Measurements from ENCODE around the gene NRP1. TPM values are rescaled to one million over a fixed set of nuclear protein-coding genes. Genes with fewer than 3 reads are reported as not detected.

NRP1 gene
- polyA plus RNA-seq, 1 of the 3 experiments (the other 2 are of a cell fraction) = 129 TPM

DNA sequence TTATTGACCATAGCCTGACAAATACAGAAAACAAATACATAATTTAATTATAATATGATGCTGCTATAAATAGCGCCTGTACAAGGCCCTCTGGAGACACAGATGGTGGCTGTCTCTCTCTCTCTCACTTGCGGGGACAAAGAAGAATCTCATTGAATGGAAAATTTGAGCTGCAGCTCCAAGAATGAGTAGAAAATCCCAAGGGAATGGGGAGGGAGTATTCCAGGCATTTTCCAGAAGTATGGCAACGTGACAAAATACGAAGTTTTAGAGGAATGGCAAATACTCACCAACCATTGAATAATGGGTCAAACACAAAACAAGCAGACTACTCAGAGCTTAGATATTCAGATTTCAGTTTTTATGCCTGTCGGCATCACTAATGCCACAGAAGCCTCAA, 179.9 kb downstream of the NRP1 start:
- Histone ChIP-seq H3K9ac (no peak overlapping the region), H4K20me1 (ENCODE audit: insufficient read depth) (no peaks in the 10 kb centered on the region), H3K27me3 (ENCODE audit: insufficient read depth) (no peaks in the 10 kb centered on the region), H3K9me2 (no peaks in the 10 kb centered on the region), H3K9me3 (no peaks in the 10 kb centered on the region), H3K4me1 (ENCODE audit: control insufficient read depth in 1 of 2, insufficient read depth in 2 of 2, low read depth in 1 of 2, low read length in 1 of 2) (peaks cover 0 to 7% of the 10 kb centered on the region in 2 experiments; a peak in 1 of 4 replicates), H3K4me3 (ENCODE audit: low read depth in 2 of 2, low read length in 1 of 2) (no peak overlapping the region), H3K27ac (ENCODE audit: low read depth in 2 of 2, low read length in 1 of 2) (no peak overlapping the region), H2AFZ (ENCODE audit: low read depth) (no peak overlapping the region), H3K4me2 (no peak overlapping the region), H3K36me3 (replicated peaks in 1 of 2; ENCODE audit: control insufficient read depth in 1 of 2, insufficient read depth in 2 of 2, low read length in 1 of 2) (no peaks in the 10 kb centered on the region), H3F3A (replicated peaks; ENCODE audit: insufficient read depth) (peaks cover 4% of the 10 kb centered on the region), H3K79me2 (ENCODE audit: insufficient read depth) (no peaks in the 10 kb centered on the region)
- 93% methylated on average over 5 of the region's 5 CpGs for WGBS (ENCODE audit: low lambda C conversion rate)
- CTCF ChIA-PET = interaction anchor here (0.6 kb wide), 1 partner anchor 31 kb away, joined by 3 read pairs; no protein-coding TSS in a partner anchor
- POLR2A ChIA-PET = no interaction called here
- no peak for DNase-seq
- TF ChIP-seq EZH2phosphoT487 (IDR thresholded peaks at IDR 0.05; ENCODE audit: borderline replicate concordance, low read depth) = no peak
- TF ChIP-seq RFX5 (IDR thresholded peaks at IDR 0.05; ENCODE audit: low read length) = no peak
- TF ChIP-seq TCF12 (IDR thresholded peaks at IDR 0.05) = no peak
- TF ChIP-seq NRF1 (IDR thresholded peaks at IDR 0.05; ENCODE audit: low read depth, low read length) = no peak
- TF ChIP-seq FOXM1 (IDR thresholded peaks at IDR 0.05; ENCODE audit: low read depth) = no peak
- no peak for TF ChIP-seq RCOR1 (IDR thresholded peaks at IDR 0.05; ENCODE audit: low read length)
- TF ChIP-seq FOSL2 (IDR thresholded peaks at IDR 0.05; ENCODE audit: borderline replicate concordance, low read depth) = no peak
- TF ChIP-seq SMC3 (IDR thresholded peaks at IDR 0.05; ENCODE audit: low read depth, low read length) = no peak
- no peak for TF ChIP-seq POLR2AphosphoS5 (IDR thresholded peaks at IDR 0.05; ENCODE audit: low read depth, low read length)

DNA sequence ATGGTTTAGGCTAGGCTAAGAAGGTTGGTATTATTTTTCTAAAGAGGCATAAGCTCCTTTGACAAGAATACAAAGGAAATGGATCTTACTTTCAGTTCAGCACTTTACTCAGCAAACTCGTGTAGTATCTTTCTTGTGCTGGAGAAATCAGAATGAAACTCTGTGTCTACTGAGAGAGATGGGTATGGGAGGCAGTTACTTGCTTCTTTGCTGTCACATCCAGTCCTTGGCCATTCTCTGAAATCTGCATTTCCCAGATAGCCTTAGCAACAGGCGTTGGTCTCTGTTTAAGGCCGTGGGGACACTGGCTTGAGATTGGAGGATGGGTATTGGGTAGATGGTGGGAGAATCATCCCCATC, 180.5 kb downstream of the NRP1 start:
- Histone ChIP-seq H4K20me1 (ENCODE audit: insufficient read depth) (no peaks in the 10 kb centered on the region), H3F3A (replicated peaks; ENCODE audit: insufficient read depth) (peaks cover 4% of the 10 kb centered on the region), H3K4me1 (ENCODE audit: control insufficient read depth in 1 of 2, insufficient read depth in 2 of 2, low read depth in 1 of 2, low read length in 1 of 2) (peaks cover 0 to 7% of the 10 kb centered on the region in 2 experiments; a peak in 1 of 4 replicates), H3K9ac (no peak overlapping the region), H3K9me2 (no peaks in the 10 kb centered on the region), H3K4me3 (ENCODE audit: low read depth in 2 of 2, low read length in 1 of 2) (no peak overlapping the region), H3K79me2 (ENCODE audit: insufficient read depth) (no peaks in the 10 kb centered on the region), H3K4me2 (no peak overlapping the region), H3K27me3 (ENCODE audit: insufficient read depth) (no peaks in the 10 kb centered on the region), H3K9me3 (no peaks in the 10 kb centered on the region), H3K27ac (ENCODE audit: low read depth in 2 of 2, low read length in 1 of 2) (no peak overlapping the region), H2AFZ (ENCODE audit: low read depth) (no peak overlapping the region), H3K36me3 (replicated peaks in 1 of 2; ENCODE audit: control insufficient read depth in 1 of 2, insufficient read depth in 2 of 2, low read length in 1 of 2) (no peaks in the 10 kb centered on the region)
- ChIA-PET CTCF (interaction anchor here (0.6 to 1.4 kb wide), 3 partner anchors 9 to 38 kb away, joined by 3 to 5 read pairs (median 3); no protein-coding TSS in a partner anchor), POLR2A (no interaction called here)
- no peak for TF ChIP-seq NRF1 (IDR thresholded peaks at IDR 0.05; ENCODE audit: low read depth, low read length)
- TF ChIP-seq RXRA (IDR thresholded peaks at IDR 0.05; ENCODE audit: borderline replicate concordance, low read depth) = no peak
- TF ChIP-seq YY1 (IDR thresholded peaks at IDR 0.05; ENCODE audit: low read depth) = no peak
- TF ChIP-seq EZH2phosphoT487 (IDR thresholded peaks at IDR 0.05; ENCODE audit: borderline replicate concordance, low read depth) = no peak
- no peak for TF ChIP-seq ELF1 (IDR thresholded peaks at IDR 0.05)
- no peak for TF ChIP-seq FOXJ3 (CRISPR knock-in tag; IDR thresholded peaks at IDR 0.05)
- no peak for TF ChIP-seq NFIC (IDR thresholded peaks at IDR 0.05; ENCODE audit: borderline replicate concordance)
- no peak for TF ChIP-seq TAF1 (IDR thresholded peaks at IDR 0.05; ENCODE audit: borderline replicate concordance, low read depth, low read length)
- TF ChIP-seq EP300 (IDR thresholded peaks at IDR 0.05; ENCODE audit: borderline replicate concordance in 1 of 2, low read depth in 1 of 2, low read length in 1 of 2) = no peak
- TF ChIP-seq SIN3A (IDR thresholded peaks at IDR 0.05; ENCODE audit: borderline replicate concordance, low read depth, low read length) = no peak
- TF ChIP-seq RFX5 (IDR thresholded peaks at IDR 0.05; ENCODE audit: low read length) = no peak
- TF ChIP-seq POLR2AphosphoS5 (IDR thresholded peaks at IDR 0.05; ENCODE audit: low read depth, low read length) = no peak
- WGBS (ENCODE audit: low lambda C conversion rate) = 88% methylated on average over 3 of the region's 3 CpGs
- DNase-seq = no peak

Data from SK-N-SH (cell line).